ENCODE data around the gene SLC66A1. TPM values are rescaled to one million over a fixed set of nuclear protein-coding genes. Genes with fewer than 3 reads are reported as not detected.

The SLC66A1 gene
- total RNA-seq, 1 donor from 2014 or later = 18.8 TPM

- no peak for TF ChIP-seq CTCF (IDR thresholded peaks at IDR 0.05)
- Mint-ChIP-seq H3K36me3 (ENCODE audit: low read depth) (peaks cover 24% of the 10 kb centered on the region), H3K4me1 (ENCODE audit: low read depth) (peaks cover 9% of the 10 kb centered on the region), H3K27me3 (ENCODE audit: low read depth) (no peaks in the 10 kb centered on the region), H3K4me3 (ENCODE audit: unreplicated experiment) (no peak overlapping the region), H3K27ac (ENCODE audit: unreplicated experiment) (no peak overlapping the region), H3K9me3 (ENCODE audit: low read depth) (no peaks in the 10 kb centered on the region)
- no peak for DNase-seq (ENCODE audit: low spot score)
These were observed 45.3 kb downstream of the SLC66A1 start for GRCh38 chr1:19357299-19357986.

GRCh38 chr1:19358710-19359109 lies 46.6 kb downstream of the SLC66A1 start:
- peaks cover 22% of the 10 kb centered on the region for H3K36me3 Mint-ChIP-seq (ENCODE audit: low read depth)
- peaks cover 9% of the 10 kb centered on the region for H3K4me1 Mint-ChIP-seq (ENCODE audit: low read depth)
- no peak for TF ChIP-seq CTCF (IDR thresholded peaks at IDR 0.05)
- no peak for DNase-seq (ENCODE audit: low spot score)
- H3K27ac Mint-ChIP-seq (ENCODE audit: unreplicated experiment) = no peak overlapping the region
- no peak overlapping the region for H3K4me3 Mint-ChIP-seq (ENCODE audit: unreplicated experiment)
- H3K27me3 Mint-ChIP-seq (ENCODE audit: low read depth) = no peaks in the 10 kb centered on the region
- no peaks in the 10 kb centered on the region for H3K9me3 Mint-ChIP-seq (ENCODE audit: low read depth)

- Mint-ChIP-seq H3K4me3 (ENCODE audit: unreplicated experiment) (no peak overlapping the region), H3K27ac (ENCODE audit: unreplicated experiment) (no peak overlapping the region), H3K4me1 (ENCODE audit: low read depth) (peaks cover 10% of the 10 kb centered on the region), H3K36me3 (ENCODE audit: low read depth) (peaks cover 20% of the 10 kb centered on the region), H3K9me3 (ENCODE audit: low read depth) (no peaks in the 10 kb centered on the region), H3K27me3 (ENCODE audit: low read depth) (no peaks in the 10 kb centered on the region)
- no peak for TF ChIP-seq CTCF (IDR thresholded peaks at IDR 0.05)
- DNase-seq (ENCODE audit: low spot score) = no peak
These were observed 47.2 kb downstream of the SLC66A1 start for GRCh38 chr1:19359357-19359756.

GRCh38 chr1:19360016-19360415 lies 47.9 kb downstream of the SLC66A1 start:
- Mint-ChIP-seq H3K27ac (ENCODE audit: unreplicated experiment) (no peak overlapping the region), H3K36me3 (ENCODE audit: low read depth) (peaks cover 18% of the 10 kb centered on the region), H3K9me3 (ENCODE audit: low read depth) (no peaks in the 10 kb centered on the region)

GRCh38 chr1:19360432-19360831 lies 48.3 kb downstream of the SLC66A1 start:
- DNase-seq (ENCODE audit: low spot score) = no peak
- Mint-ChIP-seq H3K27ac (ENCODE audit: unreplicated experiment) (no peak overlapping the region), H3K27me3 (ENCODE audit: low read depth) (no peaks in the 10 kb centered on the region), H3K4me3 (ENCODE audit: unreplicated experiment) (no peak overlapping the region), H3K36me3 (ENCODE audit: low read depth) (peaks cover 20% of the 10 kb centered on the region), H3K4me1 (ENCODE audit: low read depth) (peaks cover 17% of the 10 kb centered on the region), H3K9me3 (ENCODE audit: low read depth) (no peaks in the 10 kb centered on the region)
- no peak for TF ChIP-seq CTCF (IDR thresholded peaks at IDR 0.05)

More at GRCh38 chr1:19360016-19360415, 47.9 kb downstream of the SLC66A1 start:
- no peak for DNase-seq (ENCODE audit: low spot score)
- Mint-ChIP-seq H3K4me3 (ENCODE audit: unreplicated experiment) (no peak overlapping the region), H3K27me3 (ENCODE audit: low read depth) (no peaks in the 10 kb centered on the region), H3K4me1 (ENCODE audit: low read depth) (peaks cover 13% of the 10 kb centered on the region)
- no peak for TF ChIP-seq CTCF (IDR thresholded peaks at IDR 0.05)
